ENCODE data around the gene TMEM169.
A peak's percentile ranks its signal among the peaks of the same experiment; 100 is the strongest.
"Not testable (repeated sequence)": the region's sequence is repeated elsewhere in the genome, so short reads cannot be mapped to it uniquely, and the experiment has no call there.

TMEM169 gene

DNA sequence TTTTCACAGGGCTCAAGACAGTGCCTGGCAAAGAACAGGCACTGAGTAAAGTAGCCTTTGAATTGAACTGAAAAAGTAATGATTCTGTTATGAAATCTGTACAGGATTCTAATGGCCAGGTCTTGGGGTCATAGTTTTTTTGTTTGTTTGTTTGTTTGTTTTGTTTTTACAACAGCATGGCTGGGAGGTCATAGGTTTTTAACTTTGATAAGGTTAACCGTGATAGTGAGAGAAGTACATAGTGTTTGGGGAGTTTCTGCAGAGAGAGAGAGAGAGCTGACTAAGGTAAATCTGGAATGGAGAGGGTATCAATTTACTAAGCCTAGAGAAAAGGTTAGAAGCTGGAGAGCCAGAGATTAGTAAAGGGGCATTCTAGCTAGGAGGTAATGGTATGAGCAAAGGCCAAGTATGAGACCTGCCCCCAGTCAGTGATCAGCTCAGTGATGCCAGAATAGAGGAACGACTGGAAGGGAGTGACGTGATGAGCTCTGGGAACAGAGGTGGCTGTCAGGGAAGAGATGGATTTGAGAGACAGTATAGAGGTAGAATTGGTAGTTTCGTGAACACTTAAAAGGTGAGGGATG lies 53.3 kb downstream of the TMEM169 start:
- no peak for DNase-seq

DNA sequence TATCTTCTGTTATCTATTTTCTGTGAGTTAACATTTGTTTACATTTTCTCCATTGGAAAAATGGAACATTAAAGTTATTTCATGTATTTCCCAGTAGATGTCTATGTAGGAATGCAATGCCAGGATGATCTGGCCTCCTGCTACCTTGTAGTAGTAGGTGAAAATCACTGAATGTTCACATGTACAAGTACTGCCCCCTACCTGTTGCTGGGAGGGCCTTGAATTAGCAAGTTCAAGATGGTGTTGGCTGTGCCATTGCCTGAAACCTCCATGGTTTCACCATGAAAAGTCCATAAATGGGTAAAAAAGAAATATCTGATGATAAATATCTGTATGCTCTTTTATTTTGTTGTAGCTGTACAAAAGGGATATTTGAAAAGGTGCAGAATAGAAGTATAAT lies 58.2 kb downstream of the TMEM169 start:
- DNase-seq, result peak; percentile 34

DNA sequence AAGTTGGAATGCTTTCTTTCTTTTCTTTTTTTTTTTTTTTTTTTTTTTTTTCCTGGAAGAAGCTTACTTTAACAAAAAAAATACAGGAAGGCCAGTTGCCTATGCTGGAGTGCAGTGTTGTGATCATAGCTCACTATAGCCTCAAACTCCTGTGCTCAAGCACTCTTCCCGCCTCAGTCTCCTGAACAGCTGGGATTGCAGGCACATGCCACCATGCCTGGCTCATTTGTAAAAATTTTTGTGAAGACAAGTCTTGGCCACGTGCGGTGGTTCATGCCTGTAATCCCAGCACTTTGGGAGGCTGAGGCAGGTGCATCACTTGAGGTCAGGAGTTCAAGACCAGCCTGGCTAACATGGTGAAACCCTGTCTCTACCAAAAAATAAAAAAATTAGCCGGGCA lies 59.8 kb downstream of the TMEM169 start:
- DNase-seq, result not testable (repeated sequence)

DNA sequence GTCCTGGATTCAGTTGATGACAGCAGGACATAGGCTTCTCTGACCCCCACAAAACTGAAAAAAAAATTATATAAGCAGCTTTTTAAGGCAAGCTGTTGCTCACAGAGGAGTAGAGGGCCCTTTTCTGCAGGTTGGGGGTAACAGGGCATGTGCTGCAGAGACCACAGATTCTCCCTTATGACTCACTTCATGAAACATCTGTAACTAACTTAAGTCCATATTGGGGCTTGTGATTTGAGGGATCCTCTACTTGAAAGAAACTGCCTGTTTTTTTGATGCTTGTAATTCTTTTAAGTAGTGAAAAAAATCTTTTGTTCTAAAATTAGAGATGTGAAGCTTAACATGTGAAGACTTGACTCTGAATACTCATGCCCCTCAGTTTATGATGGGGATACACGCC lies 60.8 kb downstream of the TMEM169 start:
- peak; percentile 39 for DNase-seq

DNA sequence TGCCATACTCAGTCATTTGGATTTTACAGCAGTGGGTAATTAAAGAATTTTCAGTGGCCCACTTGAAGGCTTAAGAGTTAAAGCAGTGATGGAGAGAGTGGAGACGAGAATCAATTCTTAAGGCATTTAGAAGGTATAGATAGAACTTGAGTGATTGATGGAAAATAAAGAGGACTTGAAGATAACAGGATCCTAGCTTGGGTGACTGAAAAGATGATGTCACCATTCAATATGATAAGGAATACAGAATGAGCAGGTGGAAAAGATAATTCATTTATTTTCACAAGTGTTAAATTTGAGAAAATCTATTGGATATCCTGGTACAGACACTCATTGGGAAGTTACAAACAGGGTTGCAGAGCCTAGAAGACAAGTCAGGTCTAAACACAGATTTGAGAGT lies 62.7 kb downstream of the TMEM169 start:
- DNase-seq, result no peak

DNA sequence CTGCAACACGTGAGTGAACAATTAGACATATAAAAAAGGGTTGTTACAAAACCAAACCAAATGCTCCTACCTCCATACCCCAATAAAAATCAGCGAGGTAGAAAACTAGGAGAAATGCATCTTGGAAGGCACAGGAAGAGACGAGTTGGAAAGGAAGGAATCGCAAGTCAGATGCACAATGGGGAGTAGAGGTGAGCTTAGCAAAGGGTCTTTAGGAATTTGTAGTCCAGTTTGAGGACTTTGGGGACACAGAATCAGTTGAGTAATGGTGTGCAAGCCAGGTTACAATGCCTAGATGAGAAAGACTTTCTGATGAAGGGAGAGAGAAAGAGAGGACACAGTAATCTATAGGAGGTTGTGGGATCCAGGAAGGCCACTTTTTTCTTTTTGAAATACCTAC lies 63.1 kb downstream of the TMEM169 start:
- no peak for DNase-seq

DNA sequence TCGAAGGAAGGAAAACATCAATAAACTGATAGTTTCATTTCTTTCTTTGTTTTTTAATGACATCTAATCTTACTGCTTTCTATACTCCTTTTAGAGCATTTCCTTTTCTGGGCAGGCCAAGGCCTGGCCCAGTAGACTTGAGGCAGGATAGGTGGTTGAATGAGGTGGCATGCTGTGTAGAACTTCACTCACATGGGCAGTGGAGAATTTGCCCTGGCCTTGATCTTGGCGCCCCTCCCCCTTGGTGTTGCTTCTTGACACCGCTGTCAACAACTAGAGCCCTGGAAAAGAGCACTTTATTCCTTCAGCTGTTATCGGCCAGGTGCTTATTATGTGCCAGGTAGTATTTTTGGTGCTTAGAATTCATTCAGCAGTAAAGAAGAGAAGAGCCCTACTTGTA lies 64.9 kb downstream of the TMEM169 start:
- DNase-seq, result no peak

DNA sequence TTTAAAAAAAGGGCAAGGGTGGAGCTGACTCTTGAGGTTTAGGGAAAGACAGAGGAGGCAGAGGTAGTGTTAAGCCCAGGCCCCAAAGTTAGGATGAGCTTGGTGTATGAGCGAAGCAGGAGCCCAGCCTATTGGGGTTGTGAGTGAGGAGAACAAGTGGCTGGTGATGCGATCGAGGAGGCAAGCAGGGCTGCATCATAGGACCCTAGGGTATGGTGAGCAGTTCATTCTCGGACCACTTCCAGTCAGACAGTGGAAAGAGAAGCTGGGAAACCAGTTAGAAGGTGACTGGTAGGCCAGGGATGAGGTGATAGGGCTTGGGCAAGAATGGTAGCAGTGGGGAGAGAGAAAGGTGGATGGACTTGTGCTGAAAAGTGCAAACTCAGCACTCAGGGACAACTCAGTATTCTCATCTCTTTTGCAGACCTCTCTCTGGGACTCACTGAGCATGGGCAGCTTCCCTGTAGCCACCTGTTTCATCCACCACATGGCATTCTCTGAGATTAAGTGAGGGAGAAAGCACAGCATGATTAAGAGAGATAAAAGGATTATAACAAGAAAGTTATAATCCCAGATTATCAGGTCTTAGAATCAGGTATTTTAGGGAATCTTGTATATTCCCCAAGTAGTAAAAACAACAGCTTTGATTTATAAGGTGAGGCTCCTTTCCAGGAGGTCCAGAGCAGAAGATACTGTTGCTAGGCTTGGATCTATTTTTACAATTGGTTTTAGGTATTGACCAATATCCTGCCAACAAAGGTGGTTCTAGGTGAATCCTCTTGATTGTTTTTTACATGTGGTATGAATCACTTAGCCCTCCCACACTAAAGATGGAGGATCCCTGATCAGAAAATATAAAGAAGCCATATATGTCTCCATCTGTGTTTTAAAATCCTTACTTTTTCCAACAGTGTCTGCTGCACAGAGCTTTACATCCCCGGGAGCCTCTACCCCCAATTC lies 65.7 kb downstream of the TMEM169 start:
- no peak for DNase-seq

DNA sequence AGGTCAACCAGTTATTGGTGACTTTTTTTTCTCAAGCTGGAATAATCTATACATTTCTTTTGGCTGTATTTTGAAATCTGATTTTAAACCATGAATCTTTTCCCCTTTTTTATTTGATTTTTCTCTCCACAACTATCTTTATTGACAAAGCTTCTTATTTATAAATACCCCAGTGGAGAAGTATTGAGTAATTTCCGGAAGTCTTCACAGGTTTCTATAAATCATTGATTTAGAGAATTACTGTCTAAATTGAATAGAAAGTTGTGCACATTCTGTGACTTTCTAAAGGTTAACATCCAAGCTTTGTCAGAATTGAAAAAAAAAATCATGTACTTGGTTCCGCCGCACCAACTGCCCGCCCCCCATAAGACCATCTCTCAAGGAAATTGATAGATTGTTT lies 67.3 kb downstream of the TMEM169 start:
- no peak for DNase-seq

DNA sequence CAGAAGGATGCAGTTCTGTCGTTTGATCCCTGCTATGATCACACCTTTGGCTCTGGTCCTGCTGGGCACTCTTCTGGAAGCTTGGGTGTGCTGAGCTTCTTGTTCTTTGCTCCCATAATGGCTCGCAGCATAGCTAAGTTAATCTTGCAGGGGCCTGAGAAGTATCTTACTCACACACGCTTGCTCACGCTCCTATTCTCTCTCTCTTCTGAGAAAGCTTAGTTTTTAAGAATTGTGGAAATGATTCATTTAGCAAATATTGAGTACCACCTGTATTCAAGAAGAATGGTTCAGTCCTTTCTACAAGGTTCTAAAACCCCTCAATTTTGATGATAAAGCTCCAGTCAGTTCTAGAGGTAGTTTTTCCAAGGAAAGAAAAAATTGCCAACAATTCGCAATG lies 68.0 kb downstream of the TMEM169 start:
- no peak for DNase-seq

DNA sequence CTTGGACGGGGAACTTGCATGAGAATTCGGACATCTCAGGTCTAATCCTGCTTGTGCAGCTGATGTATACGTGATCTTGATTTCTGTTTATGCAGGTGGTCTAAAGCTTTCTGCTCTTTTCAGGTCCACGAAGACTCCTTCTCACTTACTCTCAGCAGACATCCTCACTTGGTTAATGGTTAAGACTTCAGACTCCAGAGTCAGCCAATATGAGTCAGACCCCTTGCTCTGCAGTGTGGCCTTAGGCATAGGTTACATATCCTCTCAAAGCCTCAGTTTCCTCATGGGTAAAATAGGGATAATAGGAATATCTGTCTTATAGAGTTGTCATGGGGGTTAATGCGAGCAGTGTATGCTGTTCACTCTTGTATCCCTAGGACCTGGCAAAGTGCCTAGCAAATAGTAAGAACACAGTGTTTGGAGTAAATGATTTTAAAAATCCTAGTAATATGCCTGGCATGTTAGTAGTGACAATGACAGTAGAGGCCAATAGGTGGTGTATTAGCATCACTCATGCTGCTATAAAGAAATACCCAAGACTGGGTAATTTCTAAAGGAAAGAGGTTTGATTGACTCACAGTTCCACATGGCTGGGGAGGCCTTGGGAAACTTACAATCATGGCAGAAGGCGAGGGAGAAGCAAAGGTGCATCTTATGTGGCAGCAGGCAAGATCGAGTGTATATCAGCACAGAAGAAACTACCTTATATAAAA lies 69.8 kb downstream of the TMEM169 start:
- no peak for DNase-seq
